DMS114 treated with DMSO at 0.1 percent for 48 hours (cell line): ENCODE measurements around the gene LSM14B.
"Not testable (repeated sequence)": the region's sequence is repeated elsewhere in the genome, so short reads cannot be mapped to it uniquely, and the experiment has no call there.

Experiments
- DNase-seq: peaks from one replicate; lab custom pipeline; 2025; ENCODE audit not compliant: unreplicated experiment; lab: John Stamatoyannopoulos, UW

LSM14B gene

DNA sequence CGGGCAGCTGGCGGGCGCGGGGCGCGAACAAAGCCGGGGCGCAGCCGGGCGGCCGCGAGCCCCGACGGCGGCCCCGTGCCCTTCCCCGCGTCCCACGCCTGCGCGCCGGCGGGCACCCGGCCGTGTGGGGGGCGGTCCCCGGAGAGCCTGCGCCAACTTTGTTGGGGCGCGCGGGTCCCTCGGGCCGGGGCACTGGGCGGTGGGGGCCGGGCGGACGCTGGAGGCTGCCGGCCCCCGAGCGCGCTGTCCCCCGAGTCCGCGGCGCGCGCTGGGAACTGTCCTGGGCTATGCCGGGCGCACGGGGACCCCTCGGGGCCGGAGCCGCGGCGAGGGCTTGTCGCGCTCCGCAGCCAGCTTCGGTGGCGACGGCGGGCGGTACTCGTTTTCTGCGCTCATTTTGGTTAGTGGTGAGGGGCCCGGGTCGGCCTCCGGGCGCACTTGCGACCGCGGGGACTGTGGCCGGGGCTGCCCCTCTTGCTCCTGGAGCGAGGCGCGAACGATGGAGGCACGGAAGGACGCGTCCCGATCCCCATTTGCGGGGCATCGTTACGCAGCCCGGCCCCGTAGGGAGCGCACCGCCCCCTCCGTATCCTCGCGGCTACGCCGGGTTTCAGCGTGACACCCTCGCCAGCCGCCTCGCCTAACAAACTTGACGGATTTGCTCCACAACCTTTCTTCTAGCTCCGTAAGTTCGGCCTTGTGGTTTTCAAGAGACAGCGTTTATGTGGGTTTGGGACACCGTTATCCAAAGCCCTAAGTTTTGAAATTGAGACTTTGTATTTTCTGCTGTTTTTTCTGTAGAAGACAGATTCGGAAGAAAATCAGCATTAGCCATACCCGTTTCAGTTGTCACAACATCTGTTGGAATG, 21.9 kb downstream of the LSM14B start:
- peak; percentile 22 for DNase-seq

- DNase-seq: no peak
Observed at GRCh38 chr20:62145688-62146018, 23.4 kb downstream of the LSM14B start.

GRCh38 chr20:62146019-62146755, 23.9 kb downstream of the LSM14B start:
- no peak for DNase-seq

GRCh38 chr20:62147125-62147524, 24.9 kb downstream of the LSM14B start:
- DNase-seq: no peak

- no peak for DNase-seq
Observed at GRCh38 chr20:62147528-62147927, 25.3 kb downstream of the LSM14B start.

DNA sequence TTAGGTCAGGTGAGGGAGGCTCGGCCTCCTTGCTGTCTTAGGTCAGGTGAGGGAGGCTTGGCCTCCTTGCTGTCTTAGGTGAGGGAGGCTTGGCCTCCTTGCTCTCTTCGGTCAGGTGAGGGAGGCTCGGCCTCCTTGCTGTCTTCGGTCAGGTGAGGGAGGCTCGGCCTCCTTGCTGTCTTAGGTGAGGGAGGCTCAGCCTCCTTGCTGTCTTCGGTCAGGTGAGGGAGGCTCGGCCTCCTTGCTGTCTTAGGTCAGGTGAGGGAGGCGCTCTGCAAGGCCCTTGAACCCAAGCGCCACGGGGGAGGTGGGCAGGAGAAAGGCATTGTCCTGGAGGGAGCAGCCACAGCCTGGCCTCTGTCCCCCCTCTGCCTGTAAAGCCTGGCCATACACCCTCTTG, 26.1 kb downstream of the LSM14B start:
- DNase-seq: not testable (repeated sequence)

DNA sequence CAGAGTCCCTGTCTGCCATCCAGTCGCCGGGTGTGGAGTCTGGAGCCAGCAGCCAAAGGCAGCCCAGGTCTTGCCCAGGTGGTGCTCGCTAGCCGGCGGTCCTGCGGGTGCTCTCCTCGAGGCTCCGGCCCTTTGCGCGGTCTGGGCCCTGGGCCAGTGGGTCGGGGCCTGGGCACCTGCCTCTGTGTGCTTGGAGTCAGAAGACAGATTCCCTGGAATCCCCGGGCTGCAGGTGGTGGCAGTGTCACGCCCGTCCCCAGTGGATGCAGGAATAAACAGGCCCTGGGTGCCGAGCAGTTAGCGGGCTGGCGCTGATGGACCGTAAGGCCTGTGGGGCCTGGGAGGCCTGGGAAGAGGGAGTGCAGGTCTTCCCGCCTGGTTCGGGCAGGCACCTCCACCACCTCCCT, 26.6 kb downstream of the LSM14B start:
- DNase-seq: no peak

DNA sequence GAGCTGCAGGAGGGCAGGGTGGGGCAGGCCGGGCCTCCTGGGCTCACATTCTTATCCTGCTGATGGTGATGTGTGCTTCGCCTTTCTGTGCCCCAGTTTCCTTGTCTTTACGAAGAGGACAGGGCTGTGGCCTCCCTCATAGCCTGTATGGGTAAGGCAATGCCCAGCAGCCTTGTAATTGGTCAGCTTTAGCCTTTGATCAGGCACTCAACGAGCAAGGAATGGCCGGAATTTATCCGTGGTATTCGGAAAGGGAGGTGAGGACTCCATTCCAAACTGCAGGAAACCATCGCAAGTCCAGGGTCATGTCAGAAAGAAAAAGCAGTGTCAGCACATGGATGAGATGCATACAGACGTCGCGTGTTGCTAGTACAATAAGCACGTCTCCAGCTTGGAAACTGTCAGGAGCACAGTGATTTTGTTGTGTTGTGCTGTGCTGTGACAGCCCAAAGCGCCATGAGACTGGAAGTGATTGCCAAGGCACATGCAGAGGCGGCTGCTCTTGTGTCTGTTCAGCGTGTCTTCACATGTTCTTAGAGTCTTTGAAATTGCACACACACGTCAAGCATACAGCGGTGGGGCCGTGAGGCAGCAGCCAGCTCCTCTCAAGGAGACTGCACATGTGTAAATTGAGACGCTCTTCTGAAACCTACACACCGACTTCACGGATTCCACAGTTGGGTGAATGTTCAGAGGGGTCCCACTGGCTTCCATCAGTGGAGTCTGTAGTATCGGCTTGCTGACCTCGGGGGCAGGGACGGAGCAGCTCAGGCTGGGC, 27.4 kb downstream of the LSM14B start:
- DNase-seq: no peak

- no peak for DNase-seq
Observed at GRCh38 chr20:62150310-62150575, 28.0 kb downstream of the LSM14B start.

GRCh38 chr20:62151225-62151624, 28.9 kb downstream of the LSM14B start:
- no peak for DNase-seq

GRCh38 chr20:62151835-62152364, 29.6 kb downstream of the LSM14B start:
- DNase-seq: no peak

DNA sequence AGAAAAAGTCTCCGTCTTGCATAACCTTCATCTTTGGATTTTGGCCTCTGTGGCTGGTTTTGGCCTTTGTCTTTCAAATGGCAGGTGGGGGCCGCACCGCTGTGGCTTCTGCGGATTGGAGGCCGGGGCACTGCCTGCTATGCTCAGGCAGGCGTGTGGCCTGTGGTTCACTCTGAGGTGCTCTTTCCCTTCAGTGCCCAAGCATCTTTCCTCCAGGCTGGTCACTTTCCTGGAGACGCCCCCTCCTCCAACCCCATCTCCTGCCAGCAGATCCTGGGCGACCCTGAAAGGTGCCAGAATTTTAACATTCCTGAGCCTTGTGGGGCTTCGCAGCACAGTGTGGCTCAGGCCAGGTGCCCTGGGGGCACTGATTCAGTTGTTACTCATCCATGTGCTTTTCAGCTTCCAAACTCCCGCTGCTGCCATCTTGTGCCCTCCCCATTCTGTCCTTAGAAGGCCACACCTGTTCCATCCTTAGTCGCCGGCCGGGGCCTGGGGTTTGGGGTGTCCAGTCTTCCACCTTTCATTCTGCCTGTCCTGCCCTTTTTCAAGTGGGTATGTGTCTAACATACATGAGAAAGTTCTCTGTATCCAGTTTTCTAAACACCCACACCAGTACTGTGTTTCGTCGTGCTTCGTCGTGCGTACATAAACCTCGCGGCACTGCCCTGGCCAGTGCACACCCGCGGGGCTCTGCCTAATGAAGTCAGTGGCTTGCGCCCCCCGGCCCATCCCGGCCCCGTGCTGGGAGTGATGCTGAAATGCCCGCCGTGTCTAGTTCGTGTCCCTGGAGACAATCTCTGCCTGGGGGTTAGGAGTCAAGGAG, 33.4 kb downstream of the LSM14B start:
- DNase-seq: no peak

DNA sequence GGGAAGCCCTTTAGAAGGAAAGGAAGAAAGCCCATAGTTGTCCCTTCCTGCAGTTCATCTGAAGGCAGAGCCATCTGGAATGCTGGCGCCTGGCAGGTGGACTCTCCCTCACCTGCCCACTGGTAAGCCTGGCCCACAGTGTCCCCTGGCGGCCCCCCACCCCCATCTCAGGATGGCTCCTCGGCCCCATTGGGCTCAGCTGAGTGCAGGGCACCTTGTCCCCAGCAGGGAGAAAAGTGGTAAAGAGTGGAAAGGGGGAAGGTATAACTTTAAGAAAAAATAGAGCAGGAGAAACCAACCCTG, 33.9 kb downstream of the LSM14B start:
- no peak for DNase-seq

DNA sequence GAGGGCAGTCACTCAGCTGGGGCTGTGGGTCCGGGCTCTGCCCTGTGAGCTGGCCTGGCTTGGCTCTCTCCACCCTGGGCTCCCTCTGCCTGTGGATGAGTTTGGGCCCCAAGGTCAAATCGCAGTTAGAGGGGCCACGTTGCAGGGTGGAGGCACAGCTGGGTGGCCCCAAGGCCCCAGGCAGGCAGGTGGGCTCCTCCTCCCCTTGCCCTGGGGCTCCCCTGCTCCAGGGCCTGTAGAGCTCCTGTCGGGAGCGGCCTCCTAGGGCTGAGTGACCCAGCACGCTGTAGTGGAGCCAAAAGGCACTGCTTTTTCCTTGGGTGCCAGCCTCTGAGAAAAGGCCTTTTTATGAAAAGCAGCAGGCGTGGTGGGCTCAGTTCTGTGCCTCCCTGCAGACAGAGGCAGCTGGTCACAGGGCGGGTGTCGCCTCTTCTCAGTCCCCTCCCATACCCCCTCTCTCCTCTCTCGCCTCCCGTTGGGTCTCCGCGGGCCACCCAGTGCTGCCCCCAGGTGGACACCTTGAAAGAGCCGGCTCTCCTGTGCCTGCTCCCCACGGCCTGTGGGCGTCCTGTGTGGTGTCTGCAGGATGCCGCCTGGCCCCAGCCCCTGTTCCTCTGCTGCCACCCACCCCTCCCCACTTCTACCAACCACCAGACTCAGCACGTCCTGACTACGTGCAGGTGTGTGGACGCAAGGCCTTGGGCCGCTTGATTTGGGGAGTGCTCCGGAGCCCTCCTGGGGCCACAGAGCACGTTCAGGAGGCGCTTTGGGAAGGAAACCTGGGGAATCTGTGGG, 34.5 kb downstream of the LSM14B start:
- DNase-seq: no peak

GRCh38 chr20:62157387-62158087, 35.3 kb downstream of the LSM14B start:
- DNase-seq: no peak

DNA sequence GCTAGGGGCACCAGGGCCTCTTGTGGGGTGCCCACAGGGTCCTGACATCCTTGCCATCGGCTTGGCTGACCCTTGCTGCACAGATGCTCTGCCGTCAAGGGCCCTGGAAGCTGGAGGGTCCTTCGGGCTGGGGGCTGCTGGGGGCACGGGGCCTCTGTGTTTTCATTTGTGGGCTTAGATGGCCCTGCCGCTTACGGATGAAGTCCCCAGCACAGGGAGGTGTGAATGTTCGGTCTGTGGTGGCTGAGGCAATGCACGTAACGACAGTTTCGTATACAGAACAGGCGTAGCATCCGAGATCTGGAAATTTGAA, 35.8 kb downstream of the LSM14B start:
- no peak for DNase-seq

DNA sequence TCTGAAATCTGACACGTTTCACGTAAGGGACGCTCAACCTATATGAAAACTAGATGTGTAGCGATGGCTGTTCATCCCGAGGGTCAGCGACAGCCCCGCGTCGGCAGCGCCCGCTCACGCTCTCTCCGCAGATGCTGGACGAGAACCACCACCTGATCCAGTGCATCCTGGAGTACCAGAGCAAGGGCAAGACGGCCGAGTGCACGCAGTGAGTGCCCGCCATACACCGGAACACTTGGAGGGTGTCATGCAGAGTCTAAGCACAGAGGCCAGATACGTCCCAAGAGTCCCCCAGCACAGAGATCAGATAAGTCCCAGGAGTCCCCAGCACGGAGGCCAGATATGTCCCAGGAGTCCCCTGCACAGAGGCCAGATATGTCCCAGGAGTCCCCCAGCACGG, 36.3 kb downstream of the LSM14B start:
- no peak for DNase-seq

DNA sequence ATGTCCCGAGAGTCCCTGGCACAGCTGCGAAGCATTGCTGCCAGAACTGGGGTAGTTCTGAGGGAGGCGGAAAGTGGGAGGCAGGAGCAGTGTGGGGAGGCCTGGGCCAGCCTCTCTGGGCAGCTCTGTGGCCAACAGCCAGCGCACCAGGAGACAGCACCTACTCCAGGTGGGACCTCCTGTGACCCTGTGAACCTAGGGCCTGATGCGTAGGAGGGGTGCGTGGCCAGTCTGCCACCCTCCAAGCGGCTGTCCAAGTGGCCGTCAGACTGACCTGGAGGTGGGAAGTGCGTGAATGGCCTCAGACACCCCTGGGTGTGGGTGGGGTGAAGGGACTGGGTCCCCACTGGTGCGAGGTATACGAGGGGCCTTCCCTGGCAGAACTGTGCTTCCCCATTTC, 36.8 kb downstream of the LSM14B start:
- DNase-seq: no peak

DNA sequence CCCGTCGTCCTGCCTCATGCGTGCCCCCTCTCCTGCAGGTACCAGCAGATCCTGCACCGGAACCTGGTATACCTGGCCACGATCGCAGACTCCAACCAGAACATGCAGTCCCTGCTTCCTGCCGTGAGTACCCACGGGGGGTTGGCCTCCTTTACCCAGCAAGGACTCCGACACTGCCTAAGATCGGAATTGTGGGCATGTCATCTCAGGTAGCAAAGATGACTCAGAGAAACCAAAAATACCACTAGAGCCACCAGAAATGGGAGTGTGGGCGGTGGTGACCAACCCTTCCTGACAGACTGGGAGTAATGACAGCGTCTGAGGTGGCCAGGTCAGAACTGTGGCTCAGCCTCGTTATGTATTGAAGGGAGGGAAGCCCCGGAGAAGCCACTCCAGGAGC, 37.6 kb downstream of the LSM14B start:
- DNase-seq: no peak

DNA sequence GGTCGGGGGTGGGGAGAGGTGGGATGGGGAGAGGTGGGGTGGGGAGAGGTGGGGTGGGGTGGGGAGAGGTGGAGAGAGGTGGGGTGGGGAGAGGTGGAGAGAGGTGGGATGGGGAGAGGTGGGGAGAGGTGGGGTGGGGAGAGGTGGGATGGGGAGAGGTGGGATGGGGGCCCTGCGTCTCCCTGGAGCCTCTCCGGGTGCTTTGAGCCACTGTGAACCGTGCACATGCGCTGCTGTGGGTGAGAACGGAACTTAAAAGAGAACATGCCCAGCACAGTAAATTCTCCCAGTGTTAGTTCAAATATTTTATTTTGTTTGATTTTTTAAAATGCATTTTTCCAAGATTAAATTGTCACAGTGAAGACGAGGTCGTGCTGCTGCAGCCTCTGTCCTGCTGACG, 38.0 kb downstream of the LSM14B start:
- no peak for DNase-seq
